Neural cell (in vitro differentiated cells): ENCODE measurements around the gene PRKAR1A. TPM values are rescaled to one million over a fixed set of nuclear protein-coding genes. Genes with fewer than 3 reads are reported as not detected.

ENCODE experiments used
- H2AFZ ChIP-seq: fragments of 200-600, 300-800 bp; sonication (generic), shearing (Covaris generic); 2 replicates; pipeline ENCODE4 v1.6.0; 2014; ENCODE audit warnings: low read depth, mild to moderate bottlenecking, antibody characterized with exemption, low read length, moderate library complexity
- H3F3A ChIP-seq: fragments of 200-600 bp; shearing (Covaris generic); 2 replicates; pipeline ENCODE4 v1.6.1; 2016; ENCODE audit warnings: mild to moderate bottlenecking, moderate library complexity, mixed read lengths, antibody characterized with exemption, low read length; ENCODE audit not compliant: insufficient read depth, poor library complexity, severe bottlenecking
- H3K27ac ChIP-seq: fragments of 200-600, 300-800 bp; sonication (generic), shearing (Covaris generic); 2 replicates; pipeline ENCODE4 v1.5.1; 2014; ENCODE audit warnings: mild to moderate bottlenecking, low read length, moderate library complexity
- H3K27me3 ChIP-seq: fragments of 300-800, 200-600 bp; sonication (generic), shearing (Covaris generic); 2 replicates; pipeline ENCODE4 v1.6.0; 2014; ENCODE audit warnings: mild to moderate bottlenecking, low read depth, low read length, moderate library complexity; ENCODE audit not compliant: insufficient read depth
- H3K36me3 ChIP-seq: fragments of 300-800, 200-600 bp; sonication (generic), shearing (Covaris generic); 2 replicates; pipeline ENCODE4 v1.5.1; 2014; ENCODE audit warnings: mild to moderate bottlenecking, antibody characterized with exemption, low read length, moderate library complexity; ENCODE audit not compliant: insufficient read depth
- H3K4me2 ChIP-seq: fragments of 300-800, 200-600 bp; sonication (generic), shearing (Covaris generic); 2 replicates; pipeline ENCODE4 v1.6.0; 2014; ENCODE audit warnings: mild to moderate bottlenecking, low read length
- H3K4me3 ChIP-seq: fragments of 300-800, 200-600 bp; sonication (generic), shearing (Covaris generic); 2 replicates; pipeline ENCODE4 v1.5.1; 2014; ENCODE audit warnings: mild to moderate bottlenecking, low read length, moderate library complexity
- H3K79me2 ChIP-seq: fragments of 200-600 bp; shearing (Covaris generic); replicated peaks from 2 replicates; pipeline ENCODE4 v1.6.0; 2014; ENCODE audit warnings: mild to moderate bottlenecking, low read length, moderate library complexity; ENCODE audit not compliant: insufficient read depth
- H3K9ac ChIP-seq: fragments of 300-800, 200-600 bp; sonication (generic), shearing (Covaris generic); 2 replicates; pipeline ENCODE4 v1.6.1; 2016; ENCODE audit warnings: mild to moderate bottlenecking, low read length, mixed read lengths
- H3K9me2 ChIP-seq: fragments of 200-600 bp; shearing (Covaris generic); 2 replicates; pipeline ENCODE4 v1.6.1; 2016; ENCODE audit warnings: mild to moderate bottlenecking, low read length, mixed read lengths; ENCODE audit not compliant: insufficient read depth
- H3K9me3 ChIP-seq: fragments of 200-600, 300-800 bp; sonication (generic), shearing (Covaris generic); 2 replicates; pipeline ENCODE4 v1.6.1; 2016; ENCODE audit warnings: mild to moderate bottlenecking, mixed run types, low read length, moderate library complexity, mixed read lengths
- H4K20me1 ChIP-seq: fragments of 200-600 bp; shearing (Covaris generic); 2 replicates; pipeline ENCODE4 v1.6.1; 2016; ENCODE audit warnings: mild to moderate bottlenecking, mixed run types; ENCODE audit not compliant: insufficient read depth
- EP300 ChIP-seq: fragments of 450-650 bp; conservative IDR thresholded peaks from 2 replicates; pipeline ENCODE4 v1.6.1; 2014; ENCODE audit warnings: antibody characterized with exemption, mild to moderate bottlenecking, moderate library complexity; ENCODE audit not compliant: poor library complexity, severe bottlenecking
- EZH2 ChIP-seq: fragments of 200-600, 300-800 bp; shearing (Covaris generic), sonication (generic); IDR thresholded peaks from 2 replicates; pipeline ENCODE4 v1.6.1; 2014; ENCODE audit warnings: antibody characterized with exemption, low read length, borderline replicate concordance, mild to moderate bottlenecking; ENCODE audit not compliant: insufficient read depth, poor library complexity, severe bottlenecking
- MXI1 ChIP-seq: fragments of 450-650 bp; conservative IDR thresholded peaks from 2 replicates; pipeline ENCODE4 v1.6.1; 2014; ENCODE audit warnings: antibody characterized with exemption, mild to moderate bottlenecking; ENCODE audit not compliant: poor library complexity, severe bottlenecking
- POLR2AphosphoS5 ChIP-seq: IDR thresholded peaks from 2 replicates; pipeline ENCODE4 v1.6.1; 2012
- RAD21 ChIP-seq: fragments of 450-650 bp; conservative IDR thresholded peaks from 2 replicates; pipeline ENCODE4 v1.6.1; 2014; ENCODE audit warnings: antibody characterized with exemption, mild to moderate bottlenecking, moderate library complexity
- SMC3 ChIP-seq: fragments of 450-650 bp; conservative IDR thresholded peaks from 2 replicates; pipeline ENCODE4 v1.6.1; 2014; ENCODE audit warnings: antibody characterized with exemption, mild to moderate bottlenecking, moderate library complexity; ENCODE audit not compliant: poor library complexity
- TAF1 ChIP-seq: IDR thresholded peaks from 2 replicates; pipeline ENCODE4 v1.6.1; 2012; ENCODE audit warnings: low read depth
- polyA plus RNA-seq: library from polyadenylated mRNA; depleted of rRNA; stranded (reverse); fragments of >200 nt; gene quantifications from 2 replicates; pipeline ENCODE4 v1.2.3, GENCODE V29; 2014
- TF ChIP-seq, protein P1 (sequence below): IDR thresholded peaks from 2 replicates; pipeline ENCODE4 v1.6.1; 2012; ENCODE audit warnings: borderline replicate concordance
- TF ChIP-seq, protein P2 (sequence below): fragments of 450-650 bp; IDR thresholded peaks from 2 replicates; pipeline ENCODE4 v1.5.1; 2014; ENCODE audit warnings: antibody characterized with exemption, mild to moderate bottlenecking, moderate library complexity; ENCODE audit not compliant: poor library complexity, severe bottlenecking

PRKAR1A gene
- polyA plus RNA-seq, 1 donor from 2014 or later: 539 TPM

DNA sequence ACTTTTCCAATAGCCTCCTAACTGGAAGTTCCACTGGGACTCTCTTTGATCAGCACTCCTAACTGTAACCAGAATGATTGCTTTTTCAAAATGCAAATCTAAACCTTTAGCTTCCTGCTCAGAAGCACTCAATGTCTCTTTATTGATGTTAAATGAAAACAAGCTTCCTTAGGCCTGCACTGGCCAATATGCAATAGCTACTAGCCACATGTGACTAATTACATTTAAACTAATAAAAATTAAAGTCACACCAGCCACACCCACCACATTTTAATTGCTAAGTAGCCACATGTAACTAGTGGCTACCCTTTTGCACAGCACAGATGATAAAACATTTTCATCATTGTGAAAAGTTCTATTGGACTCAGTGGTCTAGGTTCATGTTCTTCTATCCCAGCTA lies 57.1 kb downstream of the PRKAR1A start:
- no peaks in the 10 kb centered on the region for H3F3A ChIP-seq
- H3K9me3 ChIP-seq: no peaks in the 10 kb centered on the region
- no peaks in the 10 kb centered on the region for H3K36me3 ChIP-seq
- no peak overlapping the region for H2AFZ ChIP-seq
- H3K9me2 ChIP-seq: no peaks in the 10 kb centered on the region
- H3K79me2 ChIP-seq: no peaks in the 10 kb centered on the region
- H3K9ac ChIP-seq: no peak overlapping the region
- TF ChIP-seq EP300: no peak
- TF ChIP-seq EZH2: no peak
- no peak for TF ChIP-seq MXI1
- TF ChIP-seq, protein P1, sequence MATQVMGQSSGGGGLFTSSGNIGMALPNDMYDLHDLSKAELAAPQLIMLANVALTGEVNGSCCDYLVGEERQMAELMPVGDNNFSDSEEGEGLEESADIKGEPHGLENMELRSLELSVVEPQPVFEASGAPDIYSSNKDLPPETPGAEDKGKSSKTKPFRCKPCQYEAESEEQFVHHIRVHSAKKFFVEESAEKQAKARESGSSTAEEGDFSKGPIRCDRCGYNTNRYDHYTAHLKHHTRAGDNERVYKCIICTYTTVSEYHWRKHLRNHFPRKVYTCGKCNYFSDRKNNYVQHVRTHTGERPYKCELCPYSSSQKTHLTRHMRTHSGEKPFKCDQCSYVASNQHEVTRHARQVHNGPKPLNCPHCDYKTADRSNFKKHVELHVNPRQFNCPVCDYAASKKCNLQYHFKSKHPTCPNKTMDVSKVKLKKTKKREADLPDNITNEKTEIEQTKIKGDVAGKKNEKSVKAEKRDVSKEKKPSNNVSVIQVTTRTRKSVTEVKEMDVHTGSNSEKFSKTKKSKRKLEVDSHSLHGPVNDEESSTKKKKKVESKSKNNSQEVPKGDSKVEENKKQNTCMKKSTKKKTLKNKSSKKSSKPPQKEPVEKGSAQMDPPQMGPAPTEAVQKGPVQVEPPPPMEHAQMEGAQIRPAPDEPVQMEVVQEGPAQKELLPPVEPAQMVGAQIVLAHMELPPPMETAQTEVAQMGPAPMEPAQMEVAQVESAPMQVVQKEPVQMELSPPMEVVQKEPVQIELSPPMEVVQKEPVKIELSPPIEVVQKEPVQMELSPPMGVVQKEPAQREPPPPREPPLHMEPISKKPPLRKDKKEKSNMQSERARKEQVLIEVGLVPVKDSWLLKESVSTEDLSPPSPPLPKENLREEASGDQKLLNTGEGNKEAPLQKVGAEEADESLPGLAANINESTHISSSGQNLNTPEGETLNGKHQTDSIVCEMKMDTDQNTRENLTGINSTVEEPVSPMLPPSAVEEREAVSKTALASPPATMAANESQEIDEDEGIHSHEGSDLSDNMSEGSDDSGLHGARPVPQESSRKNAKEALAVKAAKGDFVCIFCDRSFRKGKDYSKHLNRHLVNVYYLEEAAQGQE: no peak
- no peak for TF ChIP-seq RAD21
- TF ChIP-seq TAF1: no peak
- no peak for TF ChIP-seq POLR2AphosphoS5
- TF ChIP-seq, protein P2, sequence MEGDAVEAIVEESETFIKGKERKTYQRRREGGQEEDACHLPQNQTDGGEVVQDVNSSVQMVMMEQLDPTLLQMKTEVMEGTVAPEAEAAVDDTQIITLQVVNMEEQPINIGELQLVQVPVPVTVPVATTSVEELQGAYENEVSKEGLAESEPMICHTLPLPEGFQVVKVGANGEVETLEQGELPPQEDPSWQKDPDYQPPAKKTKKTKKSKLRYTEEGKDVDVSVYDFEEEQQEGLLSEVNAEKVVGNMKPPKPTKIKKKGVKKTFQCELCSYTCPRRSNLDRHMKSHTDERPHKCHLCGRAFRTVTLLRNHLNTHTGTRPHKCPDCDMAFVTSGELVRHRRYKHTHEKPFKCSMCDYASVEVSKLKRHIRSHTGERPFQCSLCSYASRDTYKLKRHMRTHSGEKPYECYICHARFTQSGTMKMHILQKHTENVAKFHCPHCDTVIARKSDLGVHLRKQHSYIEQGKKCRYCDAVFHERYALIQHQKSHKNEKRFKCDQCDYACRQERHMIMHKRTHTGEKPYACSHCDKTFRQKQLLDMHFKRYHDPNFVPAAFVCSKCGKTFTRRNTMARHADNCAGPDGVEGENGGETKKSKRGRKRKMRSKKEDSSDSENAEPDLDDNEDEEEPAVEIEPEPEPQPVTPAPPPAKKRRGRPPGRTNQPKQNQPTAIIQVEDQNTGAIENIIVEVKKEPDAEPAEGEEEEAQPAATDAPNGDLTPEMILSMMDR: no peak
- TF ChIP-seq SMC3: no peak
- H3K4me2 ChIP-seq: no peak overlapping the region
- H3K27ac ChIP-seq: no peak overlapping the region
- H3K27me3 ChIP-seq: no peaks in the 10 kb centered on the region
- no peak overlapping the region for H3K4me3 ChIP-seq
- H4K20me1 ChIP-seq: no peaks in the 10 kb centered on the region

DNA sequence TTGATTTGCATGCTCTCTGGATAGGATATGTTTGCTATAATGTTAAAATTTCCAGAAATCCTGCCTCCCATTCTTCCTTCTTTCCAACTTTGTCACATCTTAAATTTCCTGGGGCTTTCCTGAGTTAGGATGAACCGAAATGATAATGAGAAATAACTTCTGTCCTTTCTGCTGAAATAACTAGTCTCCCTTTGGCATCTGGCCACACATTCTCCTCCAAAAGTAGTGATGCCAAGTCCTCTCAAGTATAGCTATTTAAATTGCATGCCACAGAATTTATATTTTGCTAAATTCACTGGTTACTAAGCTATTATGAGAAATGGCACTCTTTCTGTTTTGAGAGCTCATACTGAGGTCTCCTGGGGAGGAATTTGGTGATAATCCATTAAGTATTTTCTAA lies 58.3 kb downstream of the PRKAR1A start:
- no peak for TF ChIP-seq POLR2AphosphoS5
- no peaks in the 10 kb centered on the region for H3K9me2 ChIP-seq
- no peaks in the 10 kb centered on the region for H4K20me1 ChIP-seq
- H3K27ac ChIP-seq: no peak overlapping the region
- H3K27me3 ChIP-seq: no peaks in the 10 kb centered on the region
- no peak overlapping the region for H3K4me2 ChIP-seq
- H2AFZ ChIP-seq: no peak overlapping the region
- no peaks in the 10 kb centered on the region for H3F3A ChIP-seq
- no peak overlapping the region for H3K4me3 ChIP-seq
- no peaks in the 10 kb centered on the region for H3K79me2 ChIP-seq
- H3K9ac ChIP-seq: no peak overlapping the region
- H3K36me3 ChIP-seq: no peaks in the 10 kb centered on the region
- no peaks in the 10 kb centered on the region for H3K9me3 ChIP-seq
